IMR-90 (cell line): ENCODE results near the gene TNNI2. TPM values are rescaled to one million over a fixed set of nuclear protein-coding genes. Genes with fewer than 3 reads are reported as not detected.

Source experiments
- ATAC-seq: fragments of 200-7000 bp; cut with Tn5 transposase; 2 replicates; pipeline ENCODE4 v1.9.1; 2020; ENCODE audit warnings: low read depth, mild to moderate bottlenecking, moderate library complexity
- BruUV-seq: library from RNA; stranded (reverse); fragments of 400-500 nt; replicated peaks from 2 replicates; lab custom pipeline; 2021; lab: Mats Ljungman, UMichigan
- CTCF ChIA-PET: fragments of 300-600 bp; formaldehyde crosslinking; extraction: SDS; loops from one replicate; lab custom pipeline; 2021; ENCODE audit warnings: antibody characterized with exemption; lab: Yijun Ruan, JAX
- POLR2A ChIA-PET: fragments of 300-600 bp; sonication (Branson Sonifier 250); formaldehyde crosslinking; loops from one replicate; lab custom pipeline; 2022; ENCODE audit warnings: antibody characterized with exemption; ENCODE audit not compliant: unreplicated experiment; lab: Charles Lee
- DNase-seq: peaks from one replicate; pipeline ENCODE4 v3.0.0; 2013
- H2AFZ ChIP-seq: replicated peaks from 2 replicates; pipeline ENCODE3; 2013; ENCODE audit warnings: low read length, mild to moderate bottlenecking; ENCODE audit not compliant: poor library complexity
- H2AK5ac ChIP-seq: 2 replicates; pipeline ENCODE4 v1.6.1; 2013; ENCODE audit warnings: low read depth, low read length, inconsistent platforms
- H2AK9ac ChIP-seq: replicated peaks from 2 replicates; pipeline ENCODE3; 2013; ENCODE audit warnings: mild to moderate bottlenecking, low read depth, low read length, moderate library complexity; ENCODE audit not compliant: poor library complexity
- H2BK120ac ChIP-seq: 2 replicates; pipeline ENCODE4 v1.6.1; 2013; ENCODE audit warnings: low read depth, low read length, inconsistent platforms
- H2BK15ac ChIP-seq: 3 replicates; pipeline ENCODE4 v1.6.1; 2013; ENCODE audit warnings: low read depth, low read length, inconsistent platforms
- H2BK20ac ChIP-seq: 2 replicates; pipeline ENCODE4 v1.6.1; 2013; ENCODE audit warnings: low read depth, mild to moderate bottlenecking, inconsistent platforms, low read length, moderate library complexity
- H2BK5ac ChIP-seq: 2 replicates; pipeline ENCODE4 v1.6.1; 2013; ENCODE audit warnings: mild to moderate bottlenecking, low read depth, low read length, inconsistent platforms; ENCODE audit not compliant: poor library complexity, severe bottlenecking
- H3K14ac ChIP-seq: replicated peaks from 2 replicates; pipeline ENCODE4 v1.6.1; 2013; ENCODE audit warnings: low read depth, low read length, inconsistent platforms
- H3K18ac ChIP-seq: 2 replicates; pipeline ENCODE4 v1.6.1; 2013; ENCODE audit warnings: low read depth, low read length, control low read depth
- H3K23ac ChIP-seq: 2 replicates; pipeline ENCODE4 v1.6.1; 2013; ENCODE audit warnings: low read depth, low read length, inconsistent platforms
- H3K27ac ChIP-seq: 2 replicates; pipeline ENCODE4 v1.5.1; 2013; ENCODE audit warnings: mild to moderate bottlenecking, control low read depth, low read length; ENCODE audit not compliant: insufficient read depth
- H3K27me3 ChIP-seq: 2 replicates; pipeline ENCODE4 v1.6.1; 2013; ENCODE audit warnings: low read length; ENCODE audit not compliant: control insufficient read depth, insufficient read depth
- H3K36me3 ChIP-seq: 2 replicates; pipeline ENCODE4 v1.6.1; 2013; ENCODE audit warnings: low read length, mixed read lengths; ENCODE audit not compliant: control insufficient read depth, insufficient read depth
- H3K4ac ChIP-seq: 2 replicates; pipeline ENCODE4 v1.6.1; 2013; ENCODE audit warnings: low read depth, low read length, inconsistent platforms
- H3K4me1 ChIP-seq: 2 replicates; pipeline ENCODE4 v1.6.1; 2013; ENCODE audit warnings: low read length, mixed read lengths; ENCODE audit not compliant: control insufficient read depth, insufficient read depth
- H3K4me2 ChIP-seq: 2 replicates; pipeline ENCODE4 v1.6.1; 2013; ENCODE audit warnings: low read depth, mild to moderate bottlenecking, control low read depth, low read length, moderate library complexity
- H3K4me3 ChIP-seq: 2 replicates; pipeline ENCODE4 v1.5.1; 2013; ENCODE audit warnings: low read depth, mild to moderate bottlenecking, control low read depth, low read length, moderate library complexity; ENCODE audit not compliant: insufficient read depth
- H3K56ac ChIP-seq: 2 replicates; pipeline ENCODE4 v1.6.1; 2013; ENCODE audit warnings: low read length, inconsistent platforms; ENCODE audit not compliant: insufficient read depth; ENCODE audit errors: extremely low read depth
- H3K79me1 ChIP-seq, 2 experiments: 2 replicates each; pipeline ENCODE4 v1.6.1; 2013; ENCODE audit warnings: low read length in 2 of 2, inconsistent platforms in 1 of 2, low read depth in 1 of 2
- H3K9ac ChIP-seq: 2 replicates; pipeline ENCODE4 v1.6.1; 2013; ENCODE audit warnings: low read depth, low read length, control low read depth
- H3K9me1 ChIP-seq: 2 replicates; pipeline ENCODE4 v1.6.1; 2013; ENCODE audit warnings: low read length, inconsistent platforms; ENCODE audit not compliant: insufficient read depth
- H3K9me3 ChIP-seq: 2 replicates; pipeline ENCODE4 v1.6.1; 2013; ENCODE audit warnings: low read length; ENCODE audit not compliant: control insufficient read depth, insufficient read depth
- H4K20me1 ChIP-seq: 2 replicates; pipeline ENCODE4 v1.6.1; 2013; ENCODE audit warnings: low read length, inconsistent platforms; ENCODE audit not compliant: insufficient read depth
- H4K5ac ChIP-seq: 2 replicates; pipeline ENCODE4 v1.6.1; 2013; ENCODE audit warnings: mild to moderate bottlenecking, low read depth, low read length, control low read depth
- H4K8ac ChIP-seq, 2 experiments: 2 replicates each; pipeline ENCODE4 v1.6.1; 2013; ENCODE audit warnings: low read depth in 2 of 2, low read length in 2 of 2, control low read depth in 1 of 2, inconsistent platforms in 1 of 2
- H4K91ac ChIP-seq: 2 replicates; pipeline ENCODE4 v1.6.1; 2013; ENCODE audit warnings: low read depth, low read length, inconsistent platforms; ENCODE audit not compliant: insufficient read depth
- CEBPB ChIP-seq: IDR thresholded peaks from 2 replicates; pipeline ENCODE4 v1.6.1; 2012; ENCODE audit warnings: low read depth, low read length, improper control_type of control experiment
- MXI1 ChIP-seq: IDR thresholded peaks from 2 replicates; pipeline ENCODE4 v1.6.1; 2012; ENCODE audit warnings: low read depth, mild to moderate bottlenecking, low read length, moderate library complexity, borderline replicate concordance
- NFE2L2 ChIP-seq: fragments of 150-350 bp; IDR thresholded peaks from 2 replicates; pipeline ENCODE4 v1.6.1; 2016; ENCODE audit warnings: low read depth, mild to moderate bottlenecking, low read length
- RAD21 ChIP-seq: IDR thresholded peaks from 2 replicates; pipeline ENCODE4 v1.6.1; 2012; ENCODE audit warnings: low read length, improper control_type of control experiment
- RFX5 ChIP-seq: IDR thresholded peaks from 2 replicates; pipeline ENCODE4 v1.8.0; 2012; ENCODE audit warnings: low read depth, mild to moderate bottlenecking, low read length, moderate library complexity
- SMC3 ChIP-seq: fragments of 150-350 bp; IDR thresholded peaks from 2 replicates; pipeline ENCODE4 v1.6.1; 2016; ENCODE audit warnings: low read depth, mild to moderate bottlenecking, antibody characterized with exemption, low read length, moderate library complexity
- WGBS, 2 experiments: methylation state at CpG; one replicate each; pipeline versions ENCODE4 v1.1.5 to v1.1.7; 2013; ENCODE audit warnings: missing lambda C conversion rate in 2 of 2; ENCODE audit not compliant: insufficient read length in 1 of 2; ENCODE audit errors: extremely low coverage in 2 of 2; 5-methylcytosine and 5-hydroxymethylcytosine counted together
- dilution Hi-C: fragments of 300-500 bp; cut with HindIII; formaldehyde crosslinking; loops from one replicate; pipeline ENCODE4 v1.14.3; 2018; ENCODE audit warnings: low sequenced_read_pairs; ENCODE audit not compliant: unreplicated experiment
- in situ Hi-C: fragments of 300-500 bp; cut with MboI; formaldehyde crosslinking; loops from 3 replicates; pipeline ENCODE4 v1.14.3; 2019; ENCODE audit warnings: low sequenced_read_pairs, inconsistent platforms, mixed read lengths
- intact Hi-C: fragments of 100-400 bp; cut with micrococcal nuclease; formaldehyde crosslinking; loops from 2 replicates; pipeline ENCODE4 v1.10.0; 2022
- polyA plus RNA-seq, 3 experiments: library from polyadenylated mRNA; depleted of rRNA; stranded (reverse); fragments of >200 nt; gene quantifications; 2 replicates each; pipeline ENCODE4 v1.2.3, GENCODE V29; 2012; ENCODE audit warnings: low replicate concordance in 1 of 3
- total RNA-seq: library from RNA; depleted of rRNA; stranded (reverse); fragments of >200 nt; gene quantifications from 2 replicates; pipeline ENCODE4 v1.2.3, GENCODE V29; 2012

The TNNI2 gene
- total and polyA plus RNA-seq, 2 of the 4 experiments (the other 2 are of a cell fraction) = not detected

DNA sequence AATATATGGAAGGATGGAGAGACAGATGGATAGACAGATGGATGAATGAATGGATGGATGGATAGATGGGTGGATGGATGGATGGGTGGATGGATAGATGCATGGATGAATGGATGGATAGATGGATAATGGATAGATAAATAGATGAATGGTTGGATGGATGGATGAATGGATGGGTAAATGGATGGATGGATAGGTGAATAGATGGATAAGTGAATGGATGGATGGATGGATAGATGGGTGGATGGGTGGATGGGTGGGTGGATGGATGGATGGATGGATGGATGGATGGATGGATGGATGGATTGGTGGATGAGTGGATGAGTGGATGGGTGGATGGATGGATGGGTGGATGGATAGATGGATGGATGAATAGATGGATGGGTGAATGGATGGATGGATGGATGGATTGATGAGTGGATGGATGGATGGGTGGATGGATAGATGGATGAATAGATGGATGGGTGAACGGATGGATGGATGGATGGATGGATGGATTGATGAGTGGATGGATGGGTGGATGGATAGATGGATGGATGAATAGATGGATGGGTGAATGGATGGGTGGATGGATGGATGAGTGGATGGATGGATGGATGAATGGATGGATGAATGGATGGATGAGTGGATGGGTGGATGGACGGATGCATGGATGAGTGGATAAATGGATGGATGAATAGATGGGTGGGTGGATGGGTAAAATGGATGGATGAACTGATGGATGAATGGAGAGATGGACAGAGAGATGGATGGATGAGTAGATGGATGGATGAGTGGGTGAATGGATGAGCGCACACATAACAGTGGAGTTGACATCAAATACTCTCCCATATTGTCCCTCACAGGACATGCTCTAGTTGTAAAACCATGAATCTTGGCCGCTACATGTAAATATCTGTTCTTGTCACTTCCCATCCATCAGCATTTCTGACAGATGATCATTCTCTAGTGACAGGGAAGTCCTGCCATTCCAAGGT, 22.9 kb downstream of the TNNI2 start:
- in situ Hi-C loops = no loop called here
- no peak overlapping the region for H3K9ac ChIP-seq
- H4K91ac ChIP-seq = no peak overlapping the region
- H3K4me3 ChIP-seq = no peak overlapping the region
- H2AK5ac ChIP-seq = no peak overlapping the region
- no TSS peak for BruUV-seq
- no peak overlapping the region for H3K18ac ChIP-seq
- H3K4me2 ChIP-seq = no peak overlapping the region
- H4K5ac ChIP-seq = no peak overlapping the region
- ChIA-PET CTCF (no interaction called here), POLR2A (no interaction called here)
- no peak overlapping the region for H4K8ac ChIP-seq
- ATAC-seq (no peak), DNase-seq (no peak)
- 98% methylated on average over 2 of the region's 4 CpGs; no CpG with 5 or more reads in 1 of the 2 experiments for WGBS, 2 experiments
- no peak for TF ChIP-seq RFX5
- no peak for TF ChIP-seq RAD21
- TF ChIP-seq CEBPB = no peak
- no peak for TF ChIP-seq SMC3
- TF ChIP-seq NFE2L2 = no peak
- no peak for TF ChIP-seq MXI1
- no peak overlapping the region for H3K56ac ChIP-seq
- no peak overlapping the region for H2AFZ ChIP-seq
- H2BK5ac ChIP-seq = peak overlapping the region; percentile 31
- H3K9me3 ChIP-seq = no peaks in the 10 kb centered on the region
- no peak overlapping the region for H2BK120ac ChIP-seq
- H3K23ac ChIP-seq = no peak overlapping the region
- H3K79me1 ChIP-seq = no peaks in the 10 kb centered on the region
- no peaks in the 10 kb centered on the region for H4K20me1 ChIP-seq
- no peak overlapping the region for H2BK15ac ChIP-seq
- H3K4ac ChIP-seq = no peak overlapping the region
- no peak overlapping the region for H3K14ac ChIP-seq
- H3K27ac ChIP-seq = no peak overlapping the region
- peaks cover 4% of the 10 kb centered on the region for H3K9me1 ChIP-seq
- peaks cover 21% of the 10 kb centered on the region for H3K27me3 ChIP-seq
- no peak overlapping the region for H2AK9ac ChIP-seq
- intact Hi-C loops = no loop called here
- no peaks in the 10 kb centered on the region for H3K36me3 ChIP-seq
- H3K4me1 ChIP-seq = peaks cover 14% of the 10 kb centered on the region
- no peak overlapping the region for H2BK20ac ChIP-seq
- dilution Hi-C loops = no loop called here
